PC-3 (cell line): ENCODE measurements around the gene CD200R1L.

ENCODE experiments used
- EZH2 ChIP-seq: fragments of 300-600 bp; sonication (generic); IDR thresholded peaks from one replicate; pipeline ENCODE4 v1.6.1; 2017; ENCODE audit warnings: antibody characterized with exemption, mild to moderate bottlenecking, low read length; ENCODE audit not compliant: unreplicated experiment
- TF ChIP-seq, protein P1 (sequence below): fragments of 300-600 bp; sonication (generic); conservative IDR thresholded peaks from 2 replicates; pipeline ENCODE4 v1.5.1; 2017; ENCODE audit warnings: antibody characterized with exemption, low read depth, mild to moderate bottlenecking, low read length

- TF ChIP-seq, protein P1, sequence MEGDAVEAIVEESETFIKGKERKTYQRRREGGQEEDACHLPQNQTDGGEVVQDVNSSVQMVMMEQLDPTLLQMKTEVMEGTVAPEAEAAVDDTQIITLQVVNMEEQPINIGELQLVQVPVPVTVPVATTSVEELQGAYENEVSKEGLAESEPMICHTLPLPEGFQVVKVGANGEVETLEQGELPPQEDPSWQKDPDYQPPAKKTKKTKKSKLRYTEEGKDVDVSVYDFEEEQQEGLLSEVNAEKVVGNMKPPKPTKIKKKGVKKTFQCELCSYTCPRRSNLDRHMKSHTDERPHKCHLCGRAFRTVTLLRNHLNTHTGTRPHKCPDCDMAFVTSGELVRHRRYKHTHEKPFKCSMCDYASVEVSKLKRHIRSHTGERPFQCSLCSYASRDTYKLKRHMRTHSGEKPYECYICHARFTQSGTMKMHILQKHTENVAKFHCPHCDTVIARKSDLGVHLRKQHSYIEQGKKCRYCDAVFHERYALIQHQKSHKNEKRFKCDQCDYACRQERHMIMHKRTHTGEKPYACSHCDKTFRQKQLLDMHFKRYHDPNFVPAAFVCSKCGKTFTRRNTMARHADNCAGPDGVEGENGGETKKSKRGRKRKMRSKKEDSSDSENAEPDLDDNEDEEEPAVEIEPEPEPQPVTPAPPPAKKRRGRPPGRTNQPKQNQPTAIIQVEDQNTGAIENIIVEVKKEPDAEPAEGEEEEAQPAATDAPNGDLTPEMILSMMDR: no peak
- TF ChIP-seq EZH2: no peak
Measured at GRCh38 chr3:112785321-112786001, 61.2 kb downstream of the CD200R1L start.
